Measurements from ENCODE around the gene TBC1D22A. TPM values are rescaled to one million over a fixed set of nuclear protein-coding genes. Genes with fewer than 3 reads are reported as not detected.

The TBC1D22A gene
- total and polyA plus RNA-seq, 9 of the 15 experiments (the other 6 are each of a cell fraction or from before 2014, with no cell fraction given), result 0.20 to 11.5 (median 5.2) TPM

DNA sequence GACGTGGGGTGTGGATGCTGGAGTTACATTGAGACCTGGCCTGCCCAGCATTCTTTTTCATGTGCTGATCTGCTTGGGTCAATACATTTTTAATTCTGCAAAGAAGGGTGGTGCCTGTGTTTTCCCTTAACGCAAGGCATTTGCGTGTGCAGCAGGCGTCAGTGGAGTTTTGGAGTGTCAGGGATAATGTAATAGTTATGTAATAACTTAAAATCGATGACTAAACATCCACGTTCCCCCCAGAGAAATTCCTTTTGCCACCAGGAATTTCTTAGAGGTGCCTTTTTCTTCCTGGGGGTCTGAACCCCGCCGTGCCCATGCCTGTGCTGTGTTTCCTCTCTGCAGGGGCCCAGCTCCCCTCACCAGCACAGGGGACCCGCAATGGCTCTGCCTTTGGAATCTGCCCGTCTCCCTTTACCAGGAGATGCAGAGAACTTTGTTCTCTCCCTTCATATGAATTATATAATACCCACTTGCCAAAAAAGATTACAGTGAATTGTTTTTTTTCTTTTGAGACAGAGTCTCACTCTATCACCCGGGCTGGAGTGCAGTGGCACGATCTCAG, 62.6 kb downstream of the TBC1D22A start:
- TF ChIP-seq SREBF1 (IDR thresholded peaks at IDR 0.05; ENCODE audit: borderline replicate concordance, low read depth, low read length) (no peak), NONO (IDR thresholded peaks at IDR 0.05; ENCODE audit: low read depth in 2 of 2, low read length in 1 of 2) (no peak), NRF1 (conservative IDR thresholded peaks at IDR 0.05 in 1 of 2, IDR thresholded peaks at IDR 0.05 in 1 of 2) (no peak), HDAC3 (IDR thresholded peaks at IDR 0.05; ENCODE audit: borderline replicate concordance, partially characterized antibody) (no peak), FUS (optimal IDR thresholded peaks at IDR 0.05; ENCODE audit: low read depth, low read length) (no peak), HNRNPUL1 (IDR thresholded peaks at IDR 0.05; ENCODE audit: low read length) (no peak), ZNF586 (CRISPR knock-in tag; conservative IDR thresholded peaks at IDR 0.05) (no peak), PRPF4 (IDR thresholded peaks at IDR 0.05; ENCODE audit: insufficient read depth, low read depth, low read length, poor library complexity, severe bottlenecking) (no peak), HDAC8 (tag; IDR thresholded peaks at IDR 0.05) (no peak), PTBP1 (IDR thresholded peaks at IDR 0.05; ENCODE audit: low read depth, low read length) (no peak), XRCC3 (IDR thresholded peaks at IDR 0.05) (no peak), PHTF2 (CRISPR knock-in tag; IDR thresholded peaks at IDR 0.05) (no peak), MAFF (IDR thresholded peaks at IDR 0.05; ENCODE audit: low read length) (no peak), RHOXF2B (CRISPR knock-in tag; conservative IDR thresholded peaks at IDR 0.05) (no peak)
- TF ChIP-seq, protein P1, sequence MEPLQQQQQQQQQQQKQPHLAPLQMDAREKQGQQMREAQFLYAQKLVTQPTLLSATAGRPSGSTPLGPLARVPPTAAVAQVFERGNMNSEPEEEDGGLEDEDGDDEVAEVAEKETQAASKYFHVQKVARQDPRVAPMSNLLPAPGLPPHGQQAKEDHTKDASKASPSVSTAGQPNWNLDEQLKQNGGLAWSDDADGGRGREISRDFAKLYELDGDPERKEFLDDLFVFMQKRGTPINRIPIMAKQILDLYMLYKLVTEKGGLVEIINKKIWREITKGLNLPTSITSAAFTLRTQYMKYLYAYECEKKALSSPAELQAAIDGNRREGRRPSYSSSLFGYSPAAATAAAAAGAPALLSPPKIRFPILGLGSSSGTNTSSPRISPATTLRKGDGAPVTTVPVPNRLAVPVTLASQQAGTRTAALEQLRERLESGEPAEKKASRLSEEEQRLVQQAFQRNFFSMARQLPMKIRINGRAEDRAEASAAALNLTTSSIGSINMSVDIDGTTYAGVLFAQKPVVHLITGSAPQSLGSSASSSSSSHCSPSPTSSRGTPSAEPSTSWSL (CRISPR knock-in tag; IDR thresholded peaks at IDR 0.05; ENCODE audit: borderline replicate concordance), result no peak
- TF ChIP-seq, protein P2, sequence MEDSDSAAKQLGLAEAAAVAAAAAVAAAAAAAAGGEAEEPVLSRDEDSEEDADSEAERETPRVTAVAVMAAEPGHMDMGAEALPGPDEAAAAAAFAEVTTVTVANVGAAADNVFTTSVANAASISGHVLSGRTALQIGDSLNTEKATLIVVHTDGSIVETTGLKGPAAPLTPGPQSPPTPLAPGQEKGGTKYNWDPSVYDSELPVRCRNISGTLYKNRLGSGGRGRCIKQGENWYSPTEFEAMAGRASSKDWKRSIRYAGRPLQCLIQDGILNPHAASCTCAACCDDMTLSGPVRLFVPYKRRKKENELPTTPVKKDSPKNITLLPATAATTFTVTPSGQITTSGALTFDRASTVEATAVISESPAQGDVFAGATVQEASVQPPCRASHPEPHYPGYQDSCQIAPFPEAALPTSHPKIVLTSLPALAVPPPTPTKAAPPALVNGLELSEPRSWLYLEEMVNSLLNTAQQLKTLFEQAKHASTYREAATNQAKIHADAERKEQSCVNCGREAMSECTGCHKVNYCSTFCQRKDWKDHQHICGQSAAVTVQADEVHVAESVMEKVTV (CRISPR knock-in tag; IDR thresholded peaks at IDR 0.05), result no peak
- BruUV-seq (replicated peaks), result no TSS peak
- no peak overlapping the region for H3K27ac ChIP-seq (ENCODE audit: extremely low read depth, low read depth, low read length)
- H3K9ac ChIP-seq (ENCODE audit: insufficient read depth in 1 of 2, low read depth in 2 of 2, low read length in 2 of 2), result no peak overlapping the region
- H3K36me3 ChIP-seq (ENCODE audit: control insufficient read depth, insufficient read depth, low read length), result no peaks in the 10 kb centered on the region; the same call in 2 of the 3 replicates
- no peaks in the 10 kb centered on the region for H4K20me1 ChIP-seq (replicated peaks; ENCODE audit: control insufficient read depth, insufficient read depth, low read length)
- H2AFZ ChIP-seq (ENCODE audit: low read depth, low read length), result no peak overlapping the region
- no peak overlapping the region for H3K4me3 ChIP-seq
- no peaks in the 10 kb centered on the region for H3K9me1 ChIP-seq (ENCODE audit: control insufficient read depth, insufficient read depth, low read length)
- FAIRE-seq (no peak), DNase-seq (ENCODE audit: extremely low read depth in 1 of 4, low spot score in 3 of 4) (no peak), ATAC-seq (no peak)
- H3K9me3 ChIP-seq (replicated peaks; ENCODE audit: control insufficient read depth, insufficient read depth, low read depth, low read length), result no peaks in the 10 kb centered on the region
- WGBS (ENCODE audit: insufficient coverage, low coverage, missing lambda C conversion rate), result 71% methylated on average over 11 of the region's 12 CpGs
- intact Hi-C loops (cut with micrococcal nuclease), result no loop called here
- no peaks in the 10 kb centered on the region; a peak in 1 of 5 replicates for H3K4me1 ChIP-seq (replicated peaks in 1 of 2; ENCODE audit: control insufficient read depth in 2 of 2, insufficient read depth in 2 of 2, low read length in 2 of 2)
- no peaks in the 10 kb centered on the region for H3K27me3 ChIP-seq (ENCODE audit: control insufficient read depth in 2 of 2, insufficient read depth in 2 of 2, low read length in 2 of 2)
- ChIA-PET CTCF (ENCODE audit: low intra/inter-chr PET ratio) (no interaction called here), POLR2A (interaction anchor here (0.7 kb wide), 1 partner anchor 1171 kb away, joined by 3 read pairs; no protein-coding TSS in a partner anchor)
- no peak overlapping the region for H3K4me2 ChIP-seq (ENCODE audit: insufficient read depth, low read length)
- in situ Hi-C loops (cut with MboI), result no loop called here
- no peaks in the 10 kb centered on the region for H3K79me2 ChIP-seq (ENCODE audit: control insufficient read depth, insufficient read depth, low read length)

Data from K562 (cell line).